GM20000 (cell line): ENCODE data around the gene GATAD2A.

ENCODE experiments used
- DNase-seq: peaks from one replicate; pipeline ENCODE4 v3.0.0; 2012; ENCODE audit warnings: low spot score
- TF ChIP-seq, protein P1 (sequence below): IDR thresholded peaks from 2 replicates; pipeline ENCODE4 v1.5.1; 2012; ENCODE audit warnings: mild to moderate bottlenecking, control low read depth; ENCODE audit errors: extremely low read depth, missing control alignments

The GATAD2A gene

DNA sequence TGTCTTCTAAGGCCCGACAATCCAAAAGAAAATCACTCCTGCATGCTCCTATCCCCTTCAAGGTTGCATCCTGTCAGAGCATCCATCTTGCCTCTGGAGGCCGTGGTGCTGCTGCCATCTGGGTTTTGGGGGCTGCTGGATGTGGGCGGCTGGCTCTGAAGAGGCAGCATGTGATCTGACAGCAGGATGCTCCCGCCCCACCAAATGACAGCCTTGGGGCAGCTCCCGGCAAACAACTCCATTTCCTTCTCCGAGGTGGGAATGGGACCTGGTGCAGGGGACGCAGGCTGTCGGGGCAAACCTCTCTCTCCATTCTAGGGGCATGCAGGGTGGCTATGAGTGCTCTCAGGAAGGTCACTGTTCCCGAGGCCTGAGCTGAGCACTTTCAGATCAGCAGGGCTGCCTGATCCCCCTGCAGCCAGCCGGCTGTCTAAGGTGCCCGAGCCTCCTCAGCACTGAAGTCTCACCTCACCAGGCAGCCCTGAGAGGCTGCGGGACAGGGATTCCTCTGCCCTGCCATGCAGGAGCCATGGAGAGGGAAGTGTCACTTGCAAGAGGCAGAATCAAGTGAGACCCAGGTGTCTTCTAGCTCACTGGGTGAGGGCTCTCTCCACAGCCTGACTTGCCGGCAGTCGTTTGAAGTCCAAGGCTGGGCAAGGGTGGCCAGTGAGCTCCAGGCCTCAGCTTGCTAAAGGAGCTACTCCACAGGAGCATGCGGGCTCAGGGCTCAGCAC is 81.0 kb downstream of the GATAD2A start:
- TF ChIP-seq, protein P1, sequence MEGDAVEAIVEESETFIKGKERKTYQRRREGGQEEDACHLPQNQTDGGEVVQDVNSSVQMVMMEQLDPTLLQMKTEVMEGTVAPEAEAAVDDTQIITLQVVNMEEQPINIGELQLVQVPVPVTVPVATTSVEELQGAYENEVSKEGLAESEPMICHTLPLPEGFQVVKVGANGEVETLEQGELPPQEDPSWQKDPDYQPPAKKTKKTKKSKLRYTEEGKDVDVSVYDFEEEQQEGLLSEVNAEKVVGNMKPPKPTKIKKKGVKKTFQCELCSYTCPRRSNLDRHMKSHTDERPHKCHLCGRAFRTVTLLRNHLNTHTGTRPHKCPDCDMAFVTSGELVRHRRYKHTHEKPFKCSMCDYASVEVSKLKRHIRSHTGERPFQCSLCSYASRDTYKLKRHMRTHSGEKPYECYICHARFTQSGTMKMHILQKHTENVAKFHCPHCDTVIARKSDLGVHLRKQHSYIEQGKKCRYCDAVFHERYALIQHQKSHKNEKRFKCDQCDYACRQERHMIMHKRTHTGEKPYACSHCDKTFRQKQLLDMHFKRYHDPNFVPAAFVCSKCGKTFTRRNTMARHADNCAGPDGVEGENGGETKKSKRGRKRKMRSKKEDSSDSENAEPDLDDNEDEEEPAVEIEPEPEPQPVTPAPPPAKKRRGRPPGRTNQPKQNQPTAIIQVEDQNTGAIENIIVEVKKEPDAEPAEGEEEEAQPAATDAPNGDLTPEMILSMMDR = no peak
- DNase-seq = no peak

DNA sequence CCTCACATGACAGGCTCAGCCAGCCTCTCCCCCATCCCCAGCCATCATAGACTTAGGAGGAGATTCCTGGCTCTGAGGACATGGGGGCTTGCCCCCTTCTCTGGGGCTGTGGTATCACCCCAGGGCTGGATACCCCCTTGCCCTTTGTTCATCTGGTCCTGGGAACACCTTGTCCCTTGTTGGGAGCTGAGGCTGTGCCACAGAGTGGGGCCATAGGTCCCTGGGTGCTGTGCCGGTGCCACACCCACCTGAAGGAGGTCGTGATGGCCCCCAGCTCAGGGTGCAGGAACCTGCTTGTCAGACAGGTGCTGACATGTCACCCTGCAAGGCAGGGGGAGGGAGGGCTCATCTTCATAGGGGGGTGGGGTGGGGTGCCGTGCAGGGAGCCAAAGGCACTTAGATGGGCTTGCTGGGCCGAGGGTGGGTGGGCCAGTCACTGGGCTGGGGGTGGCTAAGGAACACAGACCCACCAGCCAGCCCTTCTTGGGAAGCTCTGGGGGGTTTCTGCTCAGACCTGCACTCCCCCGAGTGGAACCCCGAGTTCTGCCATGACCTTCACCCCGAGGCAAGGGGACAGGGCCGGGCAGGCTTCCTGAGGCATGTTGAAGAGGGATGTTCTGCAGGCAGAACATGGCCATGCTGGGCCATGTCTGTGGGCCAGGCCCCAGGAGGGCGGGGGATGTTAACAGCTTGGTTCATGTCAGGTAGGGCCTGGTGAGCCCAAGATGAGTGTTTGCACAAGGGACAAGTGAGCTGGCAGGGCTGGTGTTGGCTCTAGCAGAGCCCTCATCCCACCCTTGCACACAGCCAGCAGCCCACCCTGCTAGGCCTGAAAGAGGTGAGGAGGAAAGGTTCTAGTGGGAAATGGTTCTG is 81.8 kb downstream of the GATAD2A start:
- TF ChIP-seq, protein P1 = no peak
- no peak for DNase-seq

DNA sequence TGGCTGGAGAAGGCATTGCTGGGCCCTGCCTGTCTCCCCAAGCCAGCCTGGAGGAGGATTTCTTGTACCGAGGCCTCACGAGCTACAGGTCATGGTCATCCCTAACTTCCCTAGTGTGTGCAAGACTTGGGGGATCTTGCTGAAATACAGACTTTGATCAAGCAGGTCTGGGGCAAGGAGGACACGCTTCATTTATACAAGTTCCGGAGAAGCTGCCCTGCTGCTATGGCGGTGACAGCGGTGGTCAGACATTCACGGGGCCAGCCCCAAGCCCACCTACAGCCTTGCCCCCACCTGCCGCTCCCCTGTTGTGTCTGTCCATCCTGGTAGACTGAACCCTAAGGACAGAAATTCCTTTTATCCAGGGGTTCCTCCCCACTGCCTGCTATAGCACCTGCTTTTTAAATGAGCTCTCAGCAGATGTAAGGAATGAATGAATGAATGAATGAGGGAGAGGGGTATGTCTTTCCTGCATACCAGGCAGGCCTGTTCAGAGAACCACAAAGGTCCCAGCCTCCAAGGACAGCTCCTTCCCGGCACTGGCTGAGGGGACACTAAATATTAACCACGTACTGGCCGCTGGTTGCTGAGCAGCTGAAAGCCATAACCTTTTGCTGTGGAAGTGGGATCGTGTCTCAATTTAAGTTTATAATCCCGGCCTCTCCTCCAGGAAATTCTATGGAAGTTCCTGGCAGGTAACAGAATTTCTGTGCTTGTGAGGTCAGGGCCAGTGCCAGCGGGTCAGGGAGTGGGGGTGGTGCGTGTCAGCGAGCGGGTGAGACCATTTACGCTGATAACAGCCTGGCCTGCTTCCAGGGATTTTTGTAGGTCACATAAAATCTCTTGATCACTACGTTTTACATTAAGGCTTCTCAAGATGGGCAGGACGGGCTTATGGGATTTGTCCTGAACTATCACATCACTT is 82.7 kb downstream of the GATAD2A start:
- DNase-seq = no peak
- TF ChIP-seq, protein P1 = no peak

DNA sequence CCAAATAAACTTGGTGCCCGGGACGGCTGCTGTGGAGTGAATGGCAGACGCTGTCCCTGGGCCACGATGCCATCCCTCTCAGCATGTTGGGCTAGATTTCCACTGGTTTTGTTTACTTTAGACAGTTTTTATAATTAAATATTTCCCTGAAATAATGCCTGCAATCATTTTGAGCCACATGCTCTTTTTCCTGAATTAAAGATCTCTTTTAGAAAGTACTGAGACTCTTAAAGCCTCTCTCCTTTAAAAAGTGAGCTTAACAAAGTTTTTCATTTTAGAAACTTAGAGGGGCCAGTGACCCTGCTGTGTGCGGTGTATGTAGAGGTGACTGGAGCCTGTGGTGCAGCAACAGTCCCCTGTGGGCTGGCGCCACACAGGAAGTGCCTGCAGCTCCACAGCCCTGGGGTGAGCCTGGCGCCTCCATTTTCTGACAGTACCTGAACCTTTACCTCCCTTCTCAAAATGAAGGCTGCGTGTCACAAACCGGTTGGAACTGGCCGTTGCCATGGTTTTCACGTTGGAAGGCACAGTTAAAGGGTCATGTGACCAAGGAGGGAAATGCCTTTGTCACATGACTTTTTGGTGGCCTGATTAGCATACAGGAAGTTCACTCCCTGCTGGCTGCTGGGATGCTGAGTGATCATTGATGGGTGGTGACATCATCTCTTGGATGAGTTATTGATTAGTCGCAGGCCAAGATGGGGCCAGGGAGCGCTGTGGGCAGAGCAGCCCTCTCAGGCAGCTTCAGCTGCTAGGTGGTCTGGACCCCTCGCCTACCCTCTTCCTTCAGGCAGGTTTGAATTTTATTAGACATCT is 83.6 kb downstream of the GATAD2A start:
- DNase-seq = peak; percentile 73
- TF ChIP-seq, protein P1 = no peak

DNA sequence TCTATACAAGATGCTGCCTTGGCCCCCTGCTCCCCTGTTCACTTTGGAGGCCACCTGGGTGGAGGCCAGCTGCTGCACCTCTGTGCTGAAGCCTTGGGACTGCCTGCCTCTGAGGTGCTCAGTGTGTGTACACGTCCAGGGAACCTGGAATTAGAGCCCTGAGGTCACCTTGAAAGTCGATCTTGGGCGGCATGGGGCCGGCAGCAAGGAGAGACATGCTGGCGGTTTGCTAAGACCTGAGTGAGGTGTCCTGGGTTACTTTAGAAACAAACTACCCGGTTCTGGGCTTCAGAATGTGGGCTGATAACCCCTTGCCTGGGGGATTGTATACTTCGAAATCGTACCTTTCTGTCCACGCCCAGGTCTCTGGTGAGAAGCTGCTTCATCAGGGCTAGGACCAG is 84.3 kb downstream of the GATAD2A start:
- DNase-seq = no peak
- TF ChIP-seq, protein P1 = no peak

DNA sequence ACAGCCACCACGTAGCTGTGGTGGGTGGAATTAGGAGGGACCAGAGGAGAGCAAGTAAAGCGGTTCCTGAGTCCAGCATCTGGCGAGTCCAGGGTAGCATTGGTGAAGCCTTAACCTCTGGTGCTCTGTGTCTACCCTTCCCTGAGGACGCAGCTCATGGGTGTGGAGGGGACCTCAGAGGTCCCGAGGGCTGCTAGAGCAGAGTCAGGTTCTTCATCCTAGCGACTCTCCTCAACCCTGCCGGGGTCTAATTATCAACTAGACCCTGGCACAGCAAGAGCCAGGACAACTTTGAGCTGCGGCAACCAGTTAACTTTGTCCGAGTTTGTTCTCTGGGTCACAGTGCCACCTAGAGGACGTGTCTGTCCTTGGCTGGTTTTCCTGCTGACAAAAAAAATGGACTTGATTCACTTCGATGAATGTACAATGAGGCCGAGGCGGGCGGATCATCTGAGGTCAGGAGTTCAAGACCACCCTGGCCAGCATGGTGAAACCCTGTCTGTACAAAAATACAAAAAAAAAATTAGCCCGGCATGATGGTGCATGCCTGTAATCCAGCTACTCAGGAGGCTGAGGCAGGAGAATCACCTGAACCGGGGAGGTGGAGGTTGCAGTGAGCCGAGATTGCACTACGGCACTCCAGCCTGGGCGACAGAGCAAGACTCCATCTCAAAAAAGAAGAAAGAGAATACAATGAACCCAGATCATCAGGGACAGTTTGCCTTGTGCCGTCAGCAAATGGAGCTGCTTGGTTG is 84.9 kb downstream of the GATAD2A start:
- TF ChIP-seq, protein P1 = peak; percentile 69
- DNase-seq = peak; percentile 86
